ENCODE results near the gene IGLON5. TPM values are rescaled to one million over a fixed set of nuclear protein-coding genes. Genes with fewer than 3 reads are reported as not detected.

Gene IGLON5
- total and polyA plus RNA-seq, 12 donors = 0.13 to 3.4 (median 1.2) TPM; not detected in 2

DNA sequence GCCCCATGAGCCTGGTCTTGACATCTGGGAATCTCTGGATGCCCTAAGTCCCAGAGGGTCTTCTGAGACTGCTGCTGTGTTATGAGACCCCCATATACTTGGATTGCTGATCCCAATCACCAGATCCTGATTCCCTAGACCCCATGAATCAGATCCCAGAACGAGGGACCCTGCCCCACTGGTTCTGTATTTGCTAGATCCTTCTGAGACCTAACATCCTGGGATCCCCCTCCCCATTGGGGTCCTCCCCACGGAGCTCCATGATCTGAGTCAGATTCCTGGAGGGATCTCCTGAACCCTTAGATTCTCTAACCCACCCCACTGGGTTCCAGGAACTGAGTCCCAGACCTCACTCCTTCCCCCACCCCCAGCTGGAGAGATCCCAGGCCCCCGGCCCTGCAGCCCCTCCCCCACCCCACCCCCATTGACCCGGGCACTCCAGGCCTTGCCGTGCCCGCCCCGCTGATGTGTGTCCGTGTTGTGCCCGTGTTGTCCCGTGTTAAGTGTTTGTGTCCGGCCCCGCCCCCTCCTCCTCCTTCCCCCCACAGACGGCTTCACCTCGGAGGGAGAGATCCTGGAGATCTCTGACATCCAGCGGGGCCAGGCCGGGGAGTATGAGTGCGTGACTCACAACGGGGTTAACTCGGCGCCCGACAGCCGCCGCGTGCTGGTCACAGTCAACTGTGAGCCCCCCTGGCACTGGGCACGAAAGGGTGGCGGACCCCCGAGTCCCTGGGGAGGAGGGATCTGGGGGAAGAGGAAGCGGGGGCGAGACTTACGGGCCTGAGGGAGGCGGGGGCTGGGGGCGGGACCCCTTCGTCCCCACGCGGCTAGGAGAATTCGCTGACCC, 15.0 kb downstream of the IGLON5 start:
- no peak overlapping the region for H3K27ac ChIP-seq
- intact Hi-C loops (cut with DNase I) = no loop called here
- 43 to 44% (median 43%) methylated on average over 23 to 36 of the region's 36 CpGs; no CpG with 5 or more reads in 1 of the 4 donors for WGBS, 4 donors
- H3K4me3 ChIP-seq = no peak overlapping the region
- TF ChIP-seq, protein P1, sequence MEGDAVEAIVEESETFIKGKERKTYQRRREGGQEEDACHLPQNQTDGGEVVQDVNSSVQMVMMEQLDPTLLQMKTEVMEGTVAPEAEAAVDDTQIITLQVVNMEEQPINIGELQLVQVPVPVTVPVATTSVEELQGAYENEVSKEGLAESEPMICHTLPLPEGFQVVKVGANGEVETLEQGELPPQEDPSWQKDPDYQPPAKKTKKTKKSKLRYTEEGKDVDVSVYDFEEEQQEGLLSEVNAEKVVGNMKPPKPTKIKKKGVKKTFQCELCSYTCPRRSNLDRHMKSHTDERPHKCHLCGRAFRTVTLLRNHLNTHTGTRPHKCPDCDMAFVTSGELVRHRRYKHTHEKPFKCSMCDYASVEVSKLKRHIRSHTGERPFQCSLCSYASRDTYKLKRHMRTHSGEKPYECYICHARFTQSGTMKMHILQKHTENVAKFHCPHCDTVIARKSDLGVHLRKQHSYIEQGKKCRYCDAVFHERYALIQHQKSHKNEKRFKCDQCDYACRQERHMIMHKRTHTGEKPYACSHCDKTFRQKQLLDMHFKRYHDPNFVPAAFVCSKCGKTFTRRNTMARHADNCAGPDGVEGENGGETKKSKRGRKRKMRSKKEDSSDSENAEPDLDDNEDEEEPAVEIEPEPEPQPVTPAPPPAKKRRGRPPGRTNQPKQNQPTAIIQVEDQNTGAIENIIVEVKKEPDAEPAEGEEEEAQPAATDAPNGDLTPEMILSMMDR (IDR thresholded peaks at IDR 0.05) = no peak
- TF ChIP-seq POLR2A (IDR thresholded peaks at IDR 0.05) = no peak
- H3K4me1 ChIP-seq (replicated peaks in 1 of 2) = peaks cover 0 to 5% of the 10 kb centered on the region in 2 donors
- H3K36me3 ChIP-seq (replicated peaks in 1 of 2) = no peaks in the 10 kb centered on the region
- H3K9me3 ChIP-seq (replicated peaks in 1 of 3) = no peaks in the 10 kb centered on the region
- no peak for DNase-seq
- peaks cover 6% of the 10 kb centered on the region for H3K27me3 ChIP-seq

DNA sequence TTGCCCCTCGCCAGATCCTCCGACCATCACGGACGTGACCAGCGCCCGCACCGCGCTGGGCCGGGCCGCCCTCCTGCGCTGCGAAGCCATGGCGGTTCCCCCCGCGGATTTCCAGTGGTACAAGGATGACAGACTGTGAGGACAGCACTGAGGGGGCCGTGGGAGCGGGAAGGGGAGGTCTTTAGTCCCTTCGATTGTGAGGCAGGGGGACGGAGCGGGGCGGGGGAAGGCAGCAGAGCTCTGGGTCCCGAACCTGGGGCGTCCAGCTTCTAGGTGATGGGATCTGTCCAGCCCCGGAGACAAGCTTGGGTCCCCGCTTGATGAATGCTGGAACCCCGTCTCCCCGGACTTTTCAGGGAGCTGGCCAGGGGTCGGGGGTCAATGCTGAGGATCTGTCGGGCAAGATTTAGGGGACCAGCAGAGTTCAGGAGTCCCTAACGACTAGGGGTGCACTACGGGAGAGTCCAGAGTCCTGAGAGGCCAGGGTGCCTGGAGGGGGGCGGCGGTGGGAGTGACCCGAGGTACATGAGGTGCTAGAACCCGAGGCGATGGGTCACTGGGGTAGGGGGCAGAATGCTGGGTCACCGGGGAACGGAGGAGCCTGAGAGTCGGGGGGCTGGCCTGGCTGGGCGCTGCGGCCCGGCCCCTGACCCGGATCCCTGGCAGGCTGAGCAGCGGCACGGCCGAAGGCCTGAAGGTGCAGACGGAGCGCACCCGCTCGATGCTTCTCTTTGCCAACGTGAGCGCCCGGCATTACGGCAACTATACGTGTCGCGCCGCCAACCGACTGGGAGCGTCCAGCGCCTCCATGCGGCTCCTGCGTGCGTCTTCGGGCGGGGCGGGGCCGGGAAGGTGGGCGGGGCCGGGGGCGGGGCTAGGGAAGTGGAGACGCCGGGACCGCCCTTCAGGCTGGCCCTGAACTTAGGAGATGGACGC, 15.9 kb downstream of the IGLON5 start:
- 9 to 29% (median 22%) methylated on average over 10 to 75 of the region's 75 CpGs for WGBS, 4 donors
- H3K27me3 ChIP-seq = peaks cover 6% of the 10 kb centered on the region

DNA sequence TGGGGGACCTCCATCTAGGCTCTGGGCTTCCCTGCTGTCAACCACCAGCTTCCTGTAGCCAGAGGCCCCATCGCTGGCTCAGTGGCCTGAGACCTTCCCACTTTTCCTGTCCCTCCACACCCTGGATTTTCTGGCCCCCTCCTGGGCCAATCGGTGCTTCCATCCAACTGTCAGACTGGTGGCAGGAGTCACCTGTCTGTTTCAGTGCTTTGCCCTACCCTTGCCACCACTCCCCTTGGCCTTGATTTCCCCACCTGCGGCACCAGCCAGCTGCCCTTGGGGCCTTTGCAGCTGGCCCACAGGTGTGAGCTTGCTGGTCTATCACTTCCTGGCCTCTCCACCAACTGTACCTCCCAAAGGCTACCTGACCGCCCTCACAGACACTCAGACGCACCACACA, 18.0 kb downstream of the IGLON5 start:
- WGBS, 4 donors = 71 to 94% (median 82%) methylated on average over 5 of the region's 5 CpGs
- Histone ChIP-seq H3K4me3 (no peak overlapping the region), H3K9me3 (replicated peaks in 1 of 3) (no peaks in the 10 kb centered on the region), H3K27ac (no peak overlapping the region), H3K27me3 (peaks cover 6% of the 10 kb centered on the region), H3K36me3 (replicated peaks in 1 of 2) (no peaks in the 10 kb centered on the region), H3K4me1 (replicated peaks in 1 of 2) (peaks cover 0 to 5% of the 10 kb centered on the region in 2 donors)
- intact Hi-C loops (cut with DNase I) = no loop called here
- no peak for DNase-seq
- TF ChIP-seq POLR2A (IDR thresholded peaks at IDR 0.05) = no peak
- TF ChIP-seq, protein P1 (IDR thresholded peaks at IDR 0.05) = no peak

More for the DNA sequence above, 15.9 kb downstream of the IGLON5 start:
- no peaks in the 10 kb centered on the region for H3K9me3 ChIP-seq (replicated peaks in 1 of 3)
- TF ChIP-seq POLR2A (IDR thresholded peaks at IDR 0.05) = no peak
- TF ChIP-seq, protein P1 (IDR thresholded peaks at IDR 0.05) = peak in 2 of 6 experiments; percentile 8 to 10
- intact Hi-C loops (cut with DNase I) = no loop called here
- H3K4me1 ChIP-seq (replicated peaks in 1 of 2) = peaks cover 0 to 5% of the 10 kb centered on the region in 2 donors
- peak in 6 of 7 donors; percentile 45 to 65 (median 52) for DNase-seq
- no peaks in the 10 kb centered on the region for H3K36me3 ChIP-seq (replicated peaks in 1 of 2)
- H3K27ac ChIP-seq = no peak overlapping the region
- peak overlapping the region in 1 of 4 donors; percentile 15 for H3K4me3 ChIP-seq

DNA sequence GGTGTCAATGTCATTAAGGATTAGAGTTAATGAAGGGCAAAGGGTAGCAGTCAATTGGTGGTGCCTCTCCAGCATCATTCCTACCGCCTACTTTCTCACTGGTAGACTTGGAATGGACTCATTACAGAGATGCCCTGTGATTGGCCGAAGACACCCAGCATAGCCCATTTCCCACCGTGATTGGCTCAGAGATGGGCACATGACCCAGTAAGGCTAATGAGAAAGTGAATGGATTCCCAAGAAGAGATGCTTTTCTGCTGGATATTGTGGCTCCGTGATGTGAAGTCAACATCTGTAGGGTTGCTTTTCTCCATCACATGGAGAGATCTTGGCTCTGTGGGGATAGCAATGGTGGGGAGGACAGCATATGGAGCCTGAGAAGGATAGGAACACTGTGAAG, 18.9 kb downstream of the IGLON5 start:
- H3K27me3 ChIP-seq = peaks cover 6% of the 10 kb centered on the region
- H3K27ac ChIP-seq = no peak overlapping the region
- TF ChIP-seq, protein P1 (IDR thresholded peaks at IDR 0.05) = no peak
- no peak for TF ChIP-seq POLR2A (IDR thresholded peaks at IDR 0.05)
- H3K36me3 ChIP-seq (replicated peaks in 1 of 2) = no peaks in the 10 kb centered on the region
- WGBS, 4 donors = 94 to 98% (median 96%) methylated on average over 4 of the region's 4 CpGs
- DNase-seq = no peak
- no peak overlapping the region for H3K4me3 ChIP-seq
- peaks cover 0 to 5% of the 10 kb centered on the region in 2 donors for H3K4me1 ChIP-seq (replicated peaks in 1 of 2)
- no peaks in the 10 kb centered on the region for H3K9me3 ChIP-seq (replicated peaks in 1 of 3)
- intact Hi-C loops (cut with DNase I) = loop anchor here in 1 of 2 donors (10.0 kb wide), 2 partner anchors 74 to 324 kb away; no protein-coding TSS in a partner anchor
